ENCODE data around the gene B3GAT3.
A peak's percentile ranks its signal among the peaks of the same experiment; 100 is the strongest.

B3GAT3 gene

GRCh38 chr11:62610403-62610802 is 11.4 kb downstream of the B3GAT3 start:
- Histone ChIP-seq H3K23ac (ENCODE audit: low read length) (no peak overlapping the region), H4K8ac (ENCODE audit: low read depth, low read length) (no peak overlapping the region), H3K36me3 (ENCODE audit: control insufficient read depth in 1 of 2, insufficient read depth in 2 of 2, low read length in 2 of 2) (peaks cover 33 to 36% of the 10 kb centered on the region in 2 experiments), H3K79me1 (ENCODE audit: low read length) (peaks cover 14% of the 10 kb centered on the region), H3K27me3 (ENCODE audit: insufficient read depth, low read length) (no peaks in the 10 kb centered on the region), H3K4me1 (ENCODE audit: control insufficient read depth in 1 of 2, insufficient read depth in 2 of 2, low read length in 2 of 2) (peaks cover 14 to 15% of the 10 kb centered on the region in 2 experiments), H4K91ac (ENCODE audit: low read depth, low read length) (no peak overlapping the region), H3K14ac (ENCODE audit: low read length) (no peak overlapping the region), H3K4me2 (ENCODE audit: low read length) (no peak overlapping the region), H2BK120ac (ENCODE audit: insufficient read depth, low read length, poor library complexity) (no peak overlapping the region), H3K18ac (ENCODE audit: low read length) (no peak overlapping the region), H2BK12ac (ENCODE audit: low read length) (no peak overlapping the region), H3K79me2 (ENCODE audit: control insufficient read depth, insufficient read depth, low read length, poor library complexity) (peaks cover 9% of the 10 kb centered on the region), H2BK5ac (ENCODE audit: low read depth, low read length, poor library complexity) (no peak overlapping the region), H3K4ac (ENCODE audit: low read depth, low read length) (no peak overlapping the region), H3K9ac (ENCODE audit: low read length) (no peak overlapping the region), H3K9me3 (ENCODE audit: insufficient read depth, low read depth, low read length) (peaks cover 2% of the 10 kb centered on the region), H3K27ac (ENCODE audit: low read depth, low read length) (no peak overlapping the region), H4K12ac (ENCODE audit: low read depth, low read length) (no peak overlapping the region), H2AK5ac (ENCODE audit: low read length) (no peak overlapping the region), H2AFZ (ENCODE audit: insufficient read depth, low read length, poor library complexity) (no peak overlapping the region), H3K4me3 (ENCODE audit: low read depth, low read length) (no peak overlapping the region)
- no peak for DNase-seq
- WGBS (ENCODE audit: extremely low coverage, insufficient coverage, insufficient read length): no CpG with 5 or more reads among the region's 6 CpGs

- H3K4me3 ChIP-seq (ENCODE audit: low read depth, low read length): no peak overlapping the region
- no peak overlapping the region for H4K91ac ChIP-seq (ENCODE audit: low read depth, low read length)
- no peaks in the 10 kb centered on the region for H3K27me3 ChIP-seq (ENCODE audit: insufficient read depth, low read length)
- no peak overlapping the region for H2BK120ac ChIP-seq (ENCODE audit: insufficient read depth, low read length, poor library complexity)
- no peak for DNase-seq
- H2BK5ac ChIP-seq (ENCODE audit: low read depth, low read length, poor library complexity): no peak overlapping the region
- no peak overlapping the region for H3K4ac ChIP-seq (ENCODE audit: low read depth, low read length)
- no peak overlapping the region for H2AFZ ChIP-seq (ENCODE audit: insufficient read depth, low read length, poor library complexity)
- H3K4me2 ChIP-seq (ENCODE audit: low read length): no peak overlapping the region
- H3K9ac ChIP-seq (ENCODE audit: low read length): no peak overlapping the region
- H4K12ac ChIP-seq (ENCODE audit: low read depth, low read length): no peak overlapping the region
- peaks cover 35 to 37% of the 10 kb centered on the region in 2 experiments for H3K36me3 ChIP-seq (ENCODE audit: control insufficient read depth in 1 of 2, insufficient read depth in 2 of 2, low read length in 2 of 2)
- peaks cover 14% of the 10 kb centered on the region for H3K79me1 ChIP-seq (ENCODE audit: low read length)
- H3K14ac ChIP-seq (ENCODE audit: low read length): no peak overlapping the region
- no peak overlapping the region for H2BK12ac ChIP-seq (ENCODE audit: low read length)
- H3K79me2 ChIP-seq (ENCODE audit: control insufficient read depth, insufficient read depth, low read length, poor library complexity): peaks cover 9% of the 10 kb centered on the region
- no peak overlapping the region for H2AK5ac ChIP-seq (ENCODE audit: low read length)
- H3K9me3 ChIP-seq (ENCODE audit: insufficient read depth, low read depth, low read length): no peaks in the 10 kb centered on the region
- H3K27ac ChIP-seq (ENCODE audit: low read depth, low read length): no peak overlapping the region
- H3K18ac ChIP-seq (ENCODE audit: low read length): no peak overlapping the region
- H3K4me1 ChIP-seq (ENCODE audit: control insufficient read depth in 1 of 2, insufficient read depth in 2 of 2, low read length in 2 of 2): peaks cover 14 to 15% of the 10 kb centered on the region in 2 experiments
- H4K8ac ChIP-seq (ENCODE audit: low read depth, low read length): no peak overlapping the region
- no peak overlapping the region for H3K23ac ChIP-seq (ENCODE audit: low read length)
- no CpG with 5 or more reads among the region's 12 CpGs for WGBS (ENCODE audit: extremely low coverage, insufficient coverage, insufficient read length)
These were observed 13.0 kb downstream of the B3GAT3 start for GRCh38 chr11:62608776-62609175.

DNA sequence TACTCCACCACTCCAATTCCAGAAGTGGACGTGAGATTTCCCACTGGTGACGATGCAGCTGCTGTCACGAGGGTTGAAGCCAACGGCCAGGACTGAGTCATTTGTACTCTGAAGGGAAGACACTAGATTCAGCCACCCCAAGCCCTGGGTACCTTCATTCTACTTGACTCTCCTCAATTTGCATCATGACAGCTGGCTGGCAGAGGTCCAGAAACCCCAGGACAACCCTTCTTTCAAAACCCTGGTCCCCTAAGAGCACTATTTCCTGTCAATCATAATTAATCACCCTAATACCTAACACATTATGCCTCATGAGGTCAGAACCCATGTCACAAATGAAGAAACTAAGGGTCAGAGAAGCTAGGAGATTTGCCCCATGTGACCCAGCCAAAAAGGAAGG is 14.1 kb downstream of the B3GAT3 start:
- Histone ChIP-seq H3K9ac (ENCODE audit: low read length) (no peak overlapping the region), H3K79me1 (ENCODE audit: low read length) (peaks cover 12% of the 10 kb centered on the region), H3K4me1 (ENCODE audit: control insufficient read depth in 1 of 2, insufficient read depth in 2 of 2, low read length in 2 of 2) (peaks cover 13 to 15% of the 10 kb centered on the region in 2 experiments), H3K18ac (ENCODE audit: low read length) (no peak overlapping the region), H3K4me3 (ENCODE audit: low read depth, low read length) (no peak overlapping the region), H3K4me2 (ENCODE audit: low read length) (no peak overlapping the region), H4K12ac (ENCODE audit: low read depth, low read length) (no peak overlapping the region), H2AFZ (ENCODE audit: insufficient read depth, low read length, poor library complexity) (no peak overlapping the region), H3K14ac (ENCODE audit: low read length) (no peak overlapping the region), H3K9me3 (ENCODE audit: insufficient read depth, low read depth, low read length) (no peaks in the 10 kb centered on the region), H2BK12ac (ENCODE audit: low read length) (no peak overlapping the region), H4K8ac (ENCODE audit: low read depth, low read length) (no peak overlapping the region), H3K4ac (ENCODE audit: low read depth, low read length) (no peak overlapping the region), H2AK5ac (ENCODE audit: low read length) (no peak overlapping the region), H2BK120ac (ENCODE audit: insufficient read depth, low read length, poor library complexity) (no peak overlapping the region), H3K27me3 (ENCODE audit: insufficient read depth, low read length) (no peaks in the 10 kb centered on the region), H3K27ac (ENCODE audit: low read depth, low read length) (no peak overlapping the region), H4K91ac (ENCODE audit: low read depth, low read length) (no peak overlapping the region), H3K36me3 (ENCODE audit: control insufficient read depth in 1 of 2, insufficient read depth in 2 of 2, low read length in 2 of 2) (peaks cover 35 to 39% of the 10 kb centered on the region in 2 experiments), H3K79me2 (ENCODE audit: control insufficient read depth, insufficient read depth, low read length, poor library complexity) (peaks cover 9% of the 10 kb centered on the region), H3K23ac (ENCODE audit: low read length) (no peak overlapping the region), H2BK5ac (ENCODE audit: low read depth, low read length, poor library complexity) (no peak overlapping the region)
- peak in 1 of 2 donors; percentile 10 for DNase-seq
- WGBS (ENCODE audit: extremely low coverage, insufficient coverage, insufficient read length): no CpG with 5 or more reads among the region's 4 CpGs

DNA sequence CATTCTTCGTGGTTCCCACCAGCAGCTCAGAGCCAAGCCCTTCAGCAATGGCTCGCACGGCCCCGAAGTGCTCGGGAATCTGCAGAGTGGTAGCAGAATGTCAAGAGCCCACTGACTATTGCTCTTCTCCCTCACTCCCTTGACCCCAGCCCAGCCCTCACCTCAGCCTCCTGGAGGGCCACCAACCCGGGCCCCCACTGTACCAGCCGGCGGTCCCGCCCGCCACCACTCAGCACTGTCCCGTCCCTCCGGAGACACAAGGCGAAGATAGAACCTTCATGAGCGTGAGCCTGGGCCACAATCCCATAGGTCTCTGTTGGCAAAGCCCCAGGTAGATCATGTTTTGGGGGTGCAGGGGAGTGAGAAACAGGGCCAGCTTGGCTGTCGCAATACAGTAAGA is 15.9 kb downstream of the B3GAT3 start:
- Histone ChIP-seq H2BK5ac (ENCODE audit: low read depth, low read length, poor library complexity) (no peak overlapping the region), H2AK5ac (ENCODE audit: low read length) (no peak overlapping the region), H3K9me3 (ENCODE audit: insufficient read depth, low read depth, low read length) (no peaks in the 10 kb centered on the region), H3K4me1 (ENCODE audit: control insufficient read depth in 1 of 2, insufficient read depth in 2 of 2, low read length in 2 of 2) (peaks cover 8 to 11% of the 10 kb centered on the region in 2 experiments), H3K9ac (ENCODE audit: low read length) (no peak overlapping the region), H2AFZ (ENCODE audit: insufficient read depth, low read length, poor library complexity) (no peak overlapping the region), H3K27me3 (ENCODE audit: insufficient read depth, low read length) (no peaks in the 10 kb centered on the region), H3K79me2 (ENCODE audit: control insufficient read depth, insufficient read depth, low read length, poor library complexity) (peaks cover 6% of the 10 kb centered on the region), H3K4me3 (ENCODE audit: low read depth, low read length) (no peak overlapping the region), H4K91ac (ENCODE audit: low read depth, low read length) (no peak overlapping the region), H2BK120ac (ENCODE audit: insufficient read depth, low read length, poor library complexity) (no peak overlapping the region), H3K4ac (ENCODE audit: low read depth, low read length) (no peak overlapping the region), H3K36me3 (ENCODE audit: control insufficient read depth in 1 of 2, insufficient read depth in 2 of 2, low read length in 2 of 2) (peaks cover 34 to 35% of the 10 kb centered on the region in 2 experiments), H3K27ac (ENCODE audit: low read depth, low read length) (no peak overlapping the region), H3K4me2 (ENCODE audit: low read length) (no peak overlapping the region), H2BK12ac (ENCODE audit: low read length) (no peak overlapping the region), H3K23ac (ENCODE audit: low read length) (no peak overlapping the region), H3K14ac (ENCODE audit: low read length) (no peak overlapping the region), H4K12ac (ENCODE audit: low read depth, low read length) (no peak overlapping the region), H3K79me1 (ENCODE audit: low read length) (peaks cover 16% of the 10 kb centered on the region), H3K18ac (ENCODE audit: low read length) (no peak overlapping the region), H4K8ac (ENCODE audit: low read depth, low read length) (no peak overlapping the region)
- WGBS (ENCODE audit: extremely low coverage, insufficient coverage, insufficient read length): no CpG with 5 or more reads among the region's 15 CpGs
- DNase-seq: no peak

Measured in trophoblast cell (in vitro differentiated cells and primary cell).